ENCODE results near the gene BCLAF3.

The BCLAF3 gene

DNA sequence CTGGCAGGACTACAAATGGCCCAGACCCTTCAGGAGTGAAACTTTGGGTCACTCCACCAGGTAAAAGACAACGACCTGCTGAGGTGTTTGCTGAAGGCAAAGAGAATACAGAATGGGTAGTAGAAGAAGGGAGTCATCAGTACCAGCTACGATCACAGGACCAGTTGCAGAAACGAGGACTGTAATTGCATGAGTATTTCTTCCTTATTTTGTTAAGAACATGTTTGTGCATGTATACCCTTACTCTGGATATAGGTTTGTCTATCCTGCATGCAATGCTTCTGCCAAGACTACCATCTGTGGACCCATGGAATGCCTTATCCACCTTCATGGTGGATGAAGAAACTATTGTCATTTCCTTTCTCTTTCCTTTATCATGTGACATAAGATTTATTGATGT is 48.1 kb upstream of the BCLAF3 start:
- ChIA-PET CTCF (interaction anchor here (0.6 kb wide), 1 partner anchor 492 kb away, joined by 3 read pairs; no protein-coding TSS in a partner anchor), POLR2A (no interaction called here)
- H3K4me1 ChIP-seq (ENCODE audit: control insufficient read depth, insufficient read depth, low read length) = no peaks in the 10 kb centered on the region
- H3K9me3 ChIP-seq (ENCODE audit: control insufficient read depth, insufficient read depth, low read depth, low read length) = no peaks in the 10 kb centered on the region
- H3K36me3 ChIP-seq (ENCODE audit: control insufficient read depth in 2 of 2, insufficient read depth in 1 of 2, low read length in 2 of 2) = no peaks in the 10 kb centered on the region
- no peak for TF ChIP-seq ZNF112 (tag by site-specific recombination; IDR thresholded peaks at IDR 0.05)
- TF ChIP-seq HOXC10 (CRISPR knock-in tag; IDR thresholded peaks at IDR 0.05) = no peak
- no peak for TF ChIP-seq ZNF157 (tag by site-specific recombination; IDR thresholded peaks at IDR 0.05)
- no peak for TF ChIP-seq GFI1B (tag by site-specific recombination; IDR thresholded peaks at IDR 0.05)
- TF ChIP-seq ZNF423 (tag by site-specific recombination; IDR thresholded peaks at IDR 0.05) = no peak
- TF ChIP-seq, protein P1, sequence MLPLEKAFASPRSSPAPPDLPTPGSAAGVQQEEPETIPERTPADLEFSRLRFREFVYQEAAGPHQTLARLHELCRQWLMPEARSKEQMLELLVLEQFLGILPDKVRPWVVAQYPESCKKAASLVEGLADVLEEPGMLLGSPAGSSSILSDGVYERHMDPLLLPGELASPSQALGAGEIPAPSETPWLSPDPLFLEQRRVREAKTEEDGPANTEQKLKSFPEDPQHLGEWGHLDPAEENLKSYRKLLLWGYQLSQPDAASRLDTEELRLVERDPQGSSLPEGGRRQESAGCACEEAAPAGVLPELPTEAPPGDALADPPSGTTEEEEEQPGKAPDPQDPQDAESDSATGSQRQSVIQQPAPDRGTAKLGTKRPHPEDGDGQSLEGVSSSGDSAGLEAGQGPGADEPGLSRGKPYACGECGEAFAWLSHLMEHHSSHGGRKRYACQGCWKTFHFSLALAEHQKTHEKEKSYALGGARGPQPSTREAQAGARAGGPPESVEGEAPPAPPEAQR (tag by site-specific recombination; IDR thresholded peaks at IDR 0.05) = no peak
- TF ChIP-seq ZSCAN30 (tag by site-specific recombination; IDR thresholded peaks at IDR 0.05) = no peak
- TF ChIP-seq, protein P2, sequence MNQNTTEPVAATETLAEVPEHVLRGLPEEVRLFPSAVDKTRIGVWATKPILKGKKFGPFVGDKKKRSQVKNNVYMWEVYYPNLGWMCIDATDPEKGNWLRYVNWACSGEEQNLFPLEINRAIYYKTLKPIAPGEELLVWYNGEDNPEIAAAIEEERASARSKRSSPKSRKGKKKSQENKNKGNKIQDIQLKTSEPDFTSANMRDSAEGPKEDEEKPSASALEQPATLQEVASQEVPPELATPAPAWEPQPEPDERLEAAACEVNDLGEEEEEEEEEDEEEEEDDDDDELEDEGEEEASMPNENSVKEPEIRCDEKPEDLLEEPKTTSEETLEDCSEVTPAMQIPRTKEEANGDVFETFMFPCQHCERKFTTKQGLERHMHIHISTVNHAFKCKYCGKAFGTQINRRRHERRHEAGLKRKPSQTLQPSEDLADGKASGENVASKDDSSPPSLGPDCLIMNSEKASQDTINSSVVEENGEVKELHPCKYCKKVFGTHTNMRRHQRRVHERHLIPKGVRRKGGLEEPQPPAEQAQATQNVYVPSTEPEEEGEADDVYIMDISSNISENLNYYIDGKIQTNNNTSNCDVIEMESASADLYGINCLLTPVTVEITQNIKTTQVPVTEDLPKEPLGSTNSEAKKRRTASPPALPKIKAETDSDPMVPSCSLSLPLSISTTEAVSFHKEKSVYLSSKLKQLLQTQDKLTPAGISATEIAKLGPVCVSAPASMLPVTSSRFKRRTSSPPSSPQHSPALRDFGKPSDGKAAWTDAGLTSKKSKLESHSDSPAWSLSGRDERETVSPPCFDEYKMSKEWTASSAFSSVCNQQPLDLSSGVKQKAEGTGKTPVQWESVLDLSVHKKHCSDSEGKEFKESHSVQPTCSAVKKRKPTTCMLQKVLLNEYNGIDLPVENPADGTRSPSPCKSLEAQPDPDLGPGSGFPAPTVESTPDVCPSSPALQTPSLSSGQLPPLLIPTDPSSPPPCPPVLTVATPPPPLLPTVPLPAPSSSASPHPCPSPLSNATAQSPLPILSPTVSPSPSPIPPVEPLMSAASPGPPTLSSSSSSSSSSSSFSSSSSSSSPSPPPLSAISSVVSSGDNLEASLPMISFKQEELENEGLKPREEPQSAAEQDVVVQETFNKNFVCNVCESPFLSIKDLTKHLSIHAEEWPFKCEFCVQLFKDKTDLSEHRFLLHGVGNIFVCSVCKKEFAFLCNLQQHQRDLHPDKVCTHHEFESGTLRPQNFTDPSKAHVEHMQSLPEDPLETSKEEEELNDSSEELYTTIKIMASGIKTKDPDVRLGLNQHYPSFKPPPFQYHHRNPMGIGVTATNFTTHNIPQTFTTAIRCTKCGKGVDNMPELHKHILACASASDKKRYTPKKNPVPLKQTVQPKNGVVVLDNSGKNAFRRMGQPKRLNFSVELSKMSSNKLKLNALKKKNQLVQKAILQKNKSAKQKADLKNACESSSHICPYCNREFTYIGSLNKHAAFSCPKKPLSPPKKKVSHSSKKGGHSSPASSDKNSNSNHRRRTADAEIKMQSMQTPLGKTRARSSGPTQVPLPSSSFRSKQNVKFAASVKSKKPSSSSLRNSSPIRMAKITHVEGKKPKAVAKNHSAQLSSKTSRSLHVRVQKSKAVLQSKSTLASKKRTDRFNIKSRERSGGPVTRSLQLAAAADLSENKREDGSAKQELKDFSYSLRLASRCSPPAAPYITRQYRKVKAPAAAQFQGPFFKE (tag by site-specific recombination; IDR thresholded peaks at IDR 0.05; ENCODE audit: borderline replicate concordance) = no peak
- TF ChIP-seq, protein P3, sequence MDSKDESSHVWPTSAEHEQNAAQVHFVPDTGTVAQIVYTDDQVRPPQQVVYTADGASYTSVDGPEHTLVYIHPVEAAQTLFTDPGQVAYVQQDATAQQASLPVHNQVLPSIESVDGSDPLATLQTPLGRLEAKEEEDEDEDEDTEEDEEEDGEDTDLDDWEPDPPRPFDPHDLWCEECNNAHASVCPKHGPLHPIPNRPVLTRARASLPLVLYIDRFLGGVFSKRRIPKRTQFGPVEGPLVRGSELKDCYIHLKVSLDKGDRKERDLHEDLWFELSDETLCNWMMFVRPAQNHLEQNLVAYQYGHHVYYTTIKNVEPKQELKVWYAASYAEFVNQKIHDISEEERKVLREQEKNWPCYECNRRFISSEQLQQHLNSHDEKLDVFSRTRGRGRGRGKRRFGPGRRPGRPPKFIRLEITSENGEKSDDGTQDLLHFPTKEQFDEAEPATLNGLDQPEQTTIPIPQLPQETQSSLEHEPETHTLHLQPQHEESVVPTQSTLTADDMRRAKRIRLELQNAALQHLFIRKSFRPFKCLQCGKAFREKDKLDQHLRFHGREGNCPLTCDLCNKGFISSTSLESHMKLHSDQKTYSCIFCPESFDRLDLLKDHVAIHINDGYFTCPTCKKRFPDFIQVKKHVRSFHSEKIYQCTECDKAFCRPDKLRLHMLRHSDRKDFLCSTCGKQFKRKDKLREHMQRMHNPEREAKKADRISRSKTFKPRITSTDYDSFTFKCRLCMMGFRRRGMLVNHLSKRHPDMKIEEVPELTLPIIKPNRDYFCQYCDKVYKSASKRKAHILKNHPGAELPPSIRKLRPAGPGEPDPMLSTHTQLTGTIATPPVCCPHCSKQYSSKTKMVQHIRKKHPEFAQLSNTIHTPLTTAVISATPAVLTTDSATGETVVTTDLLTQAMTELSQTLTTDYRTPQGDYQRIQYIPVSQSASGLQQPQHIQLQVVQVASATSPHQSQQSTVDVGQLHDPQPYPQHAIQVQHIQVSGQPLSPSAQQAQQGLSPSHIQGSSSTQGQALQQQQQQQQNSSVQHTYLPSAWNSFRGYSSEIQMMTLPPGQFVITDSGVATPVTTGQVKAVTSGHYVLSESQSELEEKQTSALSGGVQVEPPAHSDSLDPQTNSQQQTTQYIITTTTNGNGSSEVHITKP (tag by site-specific recombination; IDR thresholded peaks at IDR 0.05) = no peak
- TF ChIP-seq FEZF1 (tag by site-specific recombination; IDR thresholded peaks at IDR 0.05) = no peak
- TF ChIP-seq SETDB1 (IDR thresholded peaks at IDR 0.05; ENCODE audit: insufficient read length, low read length) = no peak
- TF ChIP-seq ZNF654 (tag by site-specific recombination; IDR thresholded peaks at IDR 0.05; ENCODE audit: low read depth) = no peak
- TF ChIP-seq WT1 (tag by site-specific recombination; IDR thresholded peaks at IDR 0.05) = no peak
- no peak for TF ChIP-seq ZNF510 (tag by site-specific recombination; IDR thresholded peaks at IDR 0.05; ENCODE audit: insufficient replicate concordance)
- TF ChIP-seq EGR2 (tag by site-specific recombination; IDR thresholded peaks at IDR 0.05; ENCODE audit: low read depth) = no peak
- TF ChIP-seq MZF1 (tag by site-specific recombination; IDR thresholded peaks at IDR 0.05; ENCODE audit: borderline replicate concordance) = no peak
- TF ChIP-seq SALL2 (tag by site-specific recombination; IDR thresholded peaks at IDR 0.05; ENCODE audit: borderline replicate concordance) = no peak
- TF ChIP-seq, protein P4, sequence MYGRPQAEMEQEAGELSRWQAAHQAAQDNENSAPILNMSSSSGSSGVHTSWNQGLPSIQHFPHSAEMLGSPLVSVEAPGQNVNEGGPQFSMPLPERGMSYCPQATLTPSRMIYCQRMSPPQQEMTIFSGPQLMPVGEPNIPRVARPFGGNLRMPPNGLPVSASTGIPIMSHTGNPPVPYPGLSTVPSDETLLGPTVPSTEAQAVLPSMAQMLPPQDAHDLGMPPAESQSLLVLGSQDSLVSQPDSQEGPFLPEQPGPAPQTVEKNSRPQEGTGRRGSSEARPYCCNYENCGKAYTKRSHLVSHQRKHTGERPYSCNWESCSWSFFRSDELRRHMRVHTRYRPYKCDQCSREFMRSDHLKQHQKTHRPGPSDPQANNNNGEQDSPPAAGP (tag by site-specific recombination; IDR thresholded peaks at IDR 0.05) = no peak
- no peak for TF ChIP-seq ZNF843 (tag by site-specific recombination; IDR thresholded peaks at IDR 0.05)
- H3K4me3 ChIP-seq (ENCODE audit: low read depth, low read length) = no peak overlapping the region
- no peak overlapping the region for H3K27ac ChIP-seq (ENCODE audit: extremely low read depth, low read depth, low read length)
